HEK293 (cell line): Measurements from ENCODE around the gene RRAS.

Experiments
- CTCF ChIA-PET: fragments of 350-600 bp; formaldehyde crosslinking; extraction: SDS; loops from one replicate; lab custom pipeline; 2021; ENCODE audit warnings: antibody characterized with exemption; lab: Yijun Ruan, JAX
- POLR2A ChIA-PET: fragments of 300-600 bp; formaldehyde crosslinking; extraction: SDS; loops from one replicate; lab custom pipeline; 2020; ENCODE audit warnings: antibody characterized with exemption, inconsistent platforms; lab: Yijun Ruan, JAX
- H3K27ac ChIP-seq: fragments of 200-500 bp; sonication (Bioruptor generic); 2 replicates; pipeline ENCODE4 v1.5.1; 2014; ENCODE audit warnings: low read depth, low read length, control low read depth, inconsistent platforms; ENCODE audit errors: extremely low read depth
- H3K36me3 ChIP-seq, 2 experiments: fragments of 200-500 bp in 1 of 2; sonication (Bioruptor generic) in 1 of 2; 1 replicate in 1 of 2; 2 replicates in 1 of 2; pipeline ENCODE4 v1.5.1; 2014 to 2017; ENCODE audit warnings: inconsistent platforms in 2 of 2, low read length in 2 of 2; ENCODE audit not compliant: control insufficient read depth in 2 of 2, insufficient read depth in 1 of 2
- H3K4me1 ChIP-seq: fragments of 200-500 bp; sonication (Bioruptor generic); 2 replicates; pipeline ENCODE4 v1.5.1; 2014; ENCODE audit warnings: mild to moderate bottlenecking, low read length, inconsistent platforms; ENCODE audit not compliant: control insufficient read depth, insufficient read depth
- H3K4me3 ChIP-seq: 2 replicates; pipeline ENCODE4 v1.5.1; 2011; ENCODE audit warnings: low read depth, mild to moderate bottlenecking, control low read depth, low read length, moderate library complexity
- H3K9me3 ChIP-seq: fragments of 200-500 bp; sonication (Bioruptor generic); 2 replicates; pipeline ENCODE4 v1.5.1; 2014; ENCODE audit warnings: low read depth, low read length, inconsistent platforms; ENCODE audit not compliant: control insufficient read depth, insufficient read depth
- BCL11A ChIP-seq: fragments of 450-650 bp; formaldehyde crosslinking; IDR thresholded peaks from 2 replicates; pipeline ENCODE4 v1.5.1; 2016; ENCODE audit warnings: low read depth, missing biosample characterization, missing genetic modification characterization
- GLIS2 ChIP-seq: fragments of 450-650 bp; formaldehyde crosslinking; IDR thresholded peaks from 2 replicates; pipeline ENCODE4 v1.5.1; 2016; ENCODE audit warnings: missing biosample characterization, missing genetic modification characterization
- KLF1 ChIP-seq: fragments of 450-650 bp; formaldehyde crosslinking; IDR thresholded peaks from 2 replicates; pipeline ENCODE4 v1.5.1; 2016; ENCODE audit warnings: missing biosample characterization, missing genetic modification characterization
- KLF16 ChIP-seq: fragments of 450-650 bp; formaldehyde crosslinking; IDR thresholded peaks from 2 replicates; pipeline ENCODE4 v1.5.1; 2017; ENCODE audit warnings: missing biosample characterization, missing genetic modification characterization
- KLF9 ChIP-seq: fragments of 450-650 bp; formaldehyde crosslinking; IDR thresholded peaks from 2 replicates; pipeline ENCODE4 v1.5.1; 2016; ENCODE audit warnings: missing biosample characterization, missing genetic modification characterization, low read depth
- REST ChIP-seq: fragments of 450-650 bp; formaldehyde crosslinking; IDR thresholded peaks from 2 replicates; pipeline ENCODE4 v1.5.1; 2016; ENCODE audit warnings: missing biosample characterization, missing genetic modification characterization
- SCRT1 ChIP-seq: fragments of 450-650 bp; formaldehyde crosslinking; IDR thresholded peaks from 2 replicates; pipeline ENCODE4 v1.5.1; 2016; ENCODE audit warnings: missing biosample characterization, missing genetic modification characterization, borderline replicate concordance
- ZBTB11 ChIP-seq: fragments of 450-650 bp; formaldehyde crosslinking; conservative IDR thresholded peaks from 2 replicates; pipeline ENCODE4 v1.5.1; 2016; ENCODE audit warnings: low read depth, missing biosample characterization, missing genetic modification characterization
- ZBTB17 ChIP-seq: fragments of 450-650 bp; formaldehyde crosslinking; IDR thresholded peaks from 2 replicates; pipeline ENCODE4 v1.5.1; 2016; ENCODE audit warnings: missing biosample characterization, missing genetic modification characterization
- ZEB2 ChIP-seq: fragments of 450-650 bp; formaldehyde crosslinking; IDR thresholded peaks from 2 replicates; pipeline ENCODE4 v1.5.1; 2016; ENCODE audit warnings: missing biosample characterization, missing genetic modification characterization
- ZNF18 ChIP-seq: fragments of 450-650 bp; formaldehyde crosslinking; IDR thresholded peaks from 2 replicates; pipeline ENCODE4 v1.5.1; 2016; ENCODE audit warnings: missing biosample characterization, missing genetic modification characterization
- ZNF354C ChIP-seq: fragments of 450-650 bp; formaldehyde crosslinking; IDR thresholded peaks from 2 replicates; pipeline ENCODE4 v1.5.1; 2016; ENCODE audit warnings: missing biosample characterization, missing genetic modification characterization, low read depth, borderline replicate concordance
- ZNF621 ChIP-seq: fragments of 450-650 bp; formaldehyde crosslinking; IDR thresholded peaks from 2 replicates; pipeline ENCODE4 v1.5.1; 2017; ENCODE audit warnings: missing biosample characterization, missing genetic modification characterization
- ZNF76 ChIP-seq: fragments of 450-650 bp; formaldehyde crosslinking; IDR thresholded peaks from 2 replicates; pipeline ENCODE4; 2016; ENCODE audit warnings: low read depth, missing biosample characterization, missing genetic modification characterization, borderline replicate concordance
- ZNF830 ChIP-seq: fragments of 450-650 bp; IDR thresholded peaks from 2 replicates; pipeline ENCODE4 v1.5.0; 2018; ENCODE audit warnings: missing biosample characterization, missing genetic modification characterization, low read depth, mild to moderate bottlenecking, moderate library complexity
- TF ChIP-seq, protein P1 (sequence below): fragments of 450-650 bp; formaldehyde crosslinking; IDR thresholded peaks from 2 replicates; pipeline ENCODE4 v1.5.1; 2016; ENCODE audit warnings: missing biosample characterization, missing genetic modification characterization
- TF ChIP-seq, protein P2 (sequence below): fragments of 450-650 bp; formaldehyde crosslinking; IDR thresholded peaks from 2 replicates; pipeline ENCODE4 v1.5.1; 2017; ENCODE audit warnings: missing biosample characterization, missing genetic modification characterization

RRAS gene

GRCh38 chr19:49590971-49591730 is 48.8 kb downstream of the RRAS start, which contains the start of gene PRR12 (continued):
- peak; percentile 34; the same call in 1 of the 2 replicates for TF ChIP-seq ZBTB11 (tag by site-specific recombination)
- TF ChIP-seq, all 188 proteins: peak for 11

- CTCF ChIA-PET: interaction anchor here (0.6 to 1.3 kb wide), 5 partner anchors 21 to 138 kb away, joined by 3 read pairs; partner anchors contain the start of gene FLT3LG
- Histone ChIP-seq H3K36me3 (peaks cover 14 to 17% of the 10 kb centered on the region in 2 experiments), H3K9me3 (no peaks in the 10 kb centered on the region), H3K4me3 (peak overlapping the region; percentile 82), H3K4me1 (peaks cover 7% of the 10 kb centered on the region), H3K27ac (peak overlapping the region; percentile 99)
- POLR2A ChIA-PET: interaction anchor here (0.6 to 7.1 kb wide), 17 partner anchors 9 to 279 kb away, joined by 3 to 124 read pairs (median 4); partner anchors contain the start of genes ALDH16A1, IRF3, NOSIP and PRMT1
- peak; percentile 51 for TF ChIP-seq KLF16 (tag by site-specific recombination)
- no peak; the same call in 1 of the 2 replicates for TF ChIP-seq KLF1 (tag by site-specific recombination)
- peak; percentile 88 for TF ChIP-seq KLF9
- peak; percentile 78; the same call in 1 of the 2 replicates for TF ChIP-seq ZBTB17
- 0 out of 2 replicates have a peak, but pooled peaks have one; percentile 34 for TF ChIP-seq ZNF18
- TF ChIP-seq BCL11A (tag by site-specific recombination): peak; percentile 58; the same call in 1 of the 2 replicates
- peak; percentile 80 for TF ChIP-seq ZNF76 (tag by site-specific recombination)
- TF ChIP-seq ZNF830 (tag by site-specific recombination): no peak
- no peak for TF ChIP-seq REST (tag by site-specific recombination)
- TF ChIP-seq ZEB2 (tag by site-specific recombination): peak; percentile 70; the same call in 1 of the 2 replicates
- TF ChIP-seq, protein P1, sequence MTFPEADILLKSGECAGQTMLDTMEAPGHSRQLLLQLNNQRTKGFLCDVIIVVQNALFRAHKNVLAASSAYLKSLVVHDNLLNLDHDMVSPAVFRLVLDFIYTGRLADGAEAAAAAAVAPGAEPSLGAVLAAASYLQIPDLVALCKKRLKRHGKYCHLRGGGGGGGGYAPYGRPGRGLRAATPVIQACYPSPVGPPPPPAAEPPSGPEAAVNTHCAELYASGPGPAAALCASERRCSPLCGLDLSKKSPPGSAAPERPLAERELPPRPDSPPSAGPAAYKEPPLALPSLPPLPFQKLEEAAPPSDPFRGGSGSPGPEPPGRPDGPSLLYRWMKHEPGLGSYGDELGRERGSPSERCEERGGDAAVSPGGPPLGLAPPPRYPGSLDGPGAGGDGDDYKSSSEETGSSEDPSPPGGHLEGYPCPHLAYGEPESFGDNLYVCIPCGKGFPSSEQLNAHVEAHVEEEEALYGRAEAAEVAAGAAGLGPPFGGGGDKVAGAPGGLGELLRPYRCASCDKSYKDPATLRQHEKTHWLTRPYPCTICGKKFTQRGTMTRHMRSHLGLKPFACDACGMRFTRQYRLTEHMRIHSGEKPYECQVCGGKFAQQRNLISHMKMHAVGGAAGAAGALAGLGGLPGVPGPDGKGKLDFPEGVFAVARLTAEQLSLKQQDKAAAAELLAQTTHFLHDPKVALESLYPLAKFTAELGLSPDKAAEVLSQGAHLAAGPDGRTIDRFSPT (tag by site-specific recombination): peak; percentile 66; the same call in 1 of the 2 replicates
- no peak for TF ChIP-seq ZNF354C (tag by site-specific recombination)
- no peak for TF ChIP-seq ZNF621 (tag by site-specific recombination)
- no peak for TF ChIP-seq SCRT1 (tag by site-specific recombination)
- TF ChIP-seq, protein P2, sequence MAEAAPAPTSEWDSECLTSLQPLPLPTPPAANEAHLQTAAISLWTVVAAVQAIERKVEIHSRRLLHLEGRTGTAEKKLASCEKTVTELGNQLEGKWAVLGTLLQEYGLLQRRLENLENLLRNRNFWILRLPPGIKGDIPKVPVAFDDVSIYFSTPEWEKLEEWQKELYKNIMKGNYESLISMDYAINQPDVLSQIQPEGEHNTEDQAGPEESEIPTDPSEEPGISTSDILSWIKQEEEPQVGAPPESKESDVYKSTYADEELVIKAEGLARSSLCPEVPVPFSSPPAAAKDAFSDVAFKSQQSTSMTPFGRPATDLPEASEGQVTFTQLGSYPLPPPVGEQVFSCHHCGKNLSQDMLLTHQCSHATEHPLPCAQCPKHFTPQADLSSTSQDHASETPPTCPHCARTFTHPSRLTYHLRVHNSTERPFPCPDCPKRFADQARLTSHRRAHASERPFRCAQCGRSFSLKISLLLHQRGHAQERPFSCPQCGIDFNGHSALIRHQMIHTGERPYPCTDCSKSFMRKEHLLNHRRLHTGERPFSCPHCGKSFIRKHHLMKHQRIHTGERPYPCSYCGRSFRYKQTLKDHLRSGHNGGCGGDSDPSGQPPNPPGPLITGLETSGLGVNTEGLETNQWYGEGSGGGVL: 0 out of 2 replicates have a peak, but pooled peaks have one; percentile 40
- TF ChIP-seq GLIS2: peak; percentile 39
Observed at GRCh38 chr19:49590071-49590970, 49.6 kb downstream of the RRAS start.
